ENCODE data around the gene DPYSL3. TPM values are rescaled to one million over a fixed set of nuclear protein-coding genes. Genes with fewer than 3 reads are reported as not detected.

DPYSL3 gene
- total RNA-seq, 1 donor from 2014 or later, result 109 TPM

DNA sequence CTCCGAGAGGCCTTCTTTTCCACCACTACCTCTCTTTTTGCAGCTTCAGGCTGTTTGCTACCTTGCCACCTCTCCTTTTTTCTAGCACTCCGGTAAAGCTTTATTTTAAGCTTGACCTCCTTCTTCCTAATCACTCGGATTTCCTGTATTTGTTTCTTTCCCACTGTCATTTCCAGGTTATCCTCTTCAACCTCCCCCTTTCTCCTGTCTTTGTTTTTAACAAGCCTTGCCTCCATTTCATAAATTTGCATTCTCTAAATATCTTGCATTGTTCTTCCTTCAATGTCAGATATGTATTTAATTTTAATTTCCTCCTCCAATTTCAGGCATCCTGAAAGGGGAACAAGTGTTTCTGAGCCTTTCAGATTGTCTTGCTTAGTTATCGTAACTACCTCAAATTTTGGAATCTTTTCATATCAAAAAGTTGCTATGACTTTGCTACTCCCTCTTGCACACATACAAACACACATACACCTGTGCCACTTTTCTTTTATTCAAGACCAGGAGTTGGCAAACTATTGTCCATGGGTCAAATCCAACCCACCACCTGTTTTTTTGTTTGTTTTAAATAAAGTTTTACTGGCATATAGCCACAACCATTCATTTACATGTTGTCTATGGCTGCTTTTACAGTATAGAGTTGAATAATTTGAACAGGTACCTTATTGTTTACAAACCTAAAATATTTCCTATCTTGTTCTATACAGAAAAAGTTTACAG, 22.7 kb downstream of the DPYSL3 start:
- H3K9me3 ChIP-seq (ENCODE audit: control insufficient read depth in 3 of 3, low read length in 3 of 3), result no peaks in the 10 kb centered on the region
- H3K27ac ChIP-seq (ENCODE audit: low read depth, low read length), result peak overlapping the region; percentile 12
- H3K4me3 ChIP-seq (ENCODE audit: low read length in 3 of 3), result no peak overlapping the region
- no peaks in the 10 kb centered on the region for H3K36me3 ChIP-seq (ENCODE audit: control insufficient read depth in 3 of 3, insufficient read depth in 3 of 3, low read length in 3 of 3)
- peaks cover 0 to 11% (median 0%) of the 10 kb centered on the region in 3 donors for H3K4me1 ChIP-seq (ENCODE audit: control insufficient read depth in 3 of 3, insufficient read depth in 3 of 3, low read length in 3 of 3)
- no peak overlapping the region for H3K9ac ChIP-seq (ENCODE audit: low read depth in 1 of 3, low read length in 3 of 3)
- H3K27me3 ChIP-seq (ENCODE audit: control insufficient read depth in 3 of 3, insufficient read depth in 3 of 3, low read length in 3 of 3), result no peaks in the 10 kb centered on the region

DNA sequence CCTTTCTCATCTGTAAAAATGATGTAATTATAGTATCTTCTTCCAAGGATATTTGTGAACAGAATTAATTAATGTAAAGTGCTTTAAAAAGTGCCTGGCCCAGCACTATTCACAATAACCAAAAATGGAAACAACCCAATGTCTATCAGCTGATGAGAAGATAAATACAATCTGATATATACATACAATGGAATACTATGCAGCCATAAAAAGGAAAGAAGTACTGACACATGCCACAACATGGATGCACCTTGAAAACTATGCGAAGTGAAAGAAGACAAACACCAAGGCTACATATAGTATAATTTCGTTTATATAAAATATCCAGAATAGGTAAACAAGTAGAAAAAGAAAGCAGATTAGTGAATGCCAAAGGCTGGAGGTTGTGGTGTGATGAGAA, 24.1 kb downstream of the DPYSL3 start:
- H3K36me3 ChIP-seq (ENCODE audit: control insufficient read depth in 3 of 3, insufficient read depth in 3 of 3, low read length in 3 of 3), result no peaks in the 10 kb centered on the region
- H3K4me1 ChIP-seq (ENCODE audit: control insufficient read depth in 3 of 3, insufficient read depth in 3 of 3, low read length in 3 of 3), result peaks cover 0 to 15% (median 0%) of the 10 kb centered on the region in 3 donors
- H3K9ac ChIP-seq (ENCODE audit: low read depth in 1 of 3, low read length in 3 of 3), result no peak overlapping the region
- H3K27me3 ChIP-seq (ENCODE audit: control insufficient read depth in 3 of 3, insufficient read depth in 3 of 3, low read length in 3 of 3), result no peaks in the 10 kb centered on the region
- no peaks in the 10 kb centered on the region for H3K9me3 ChIP-seq (ENCODE audit: control insufficient read depth in 3 of 3, low read length in 3 of 3)
- peak overlapping the region; percentile 43 for H3K27ac ChIP-seq (ENCODE audit: low read depth, low read length)
- H3K4me3 ChIP-seq (ENCODE audit: low read length in 3 of 3), result no peak overlapping the region

DNA sequence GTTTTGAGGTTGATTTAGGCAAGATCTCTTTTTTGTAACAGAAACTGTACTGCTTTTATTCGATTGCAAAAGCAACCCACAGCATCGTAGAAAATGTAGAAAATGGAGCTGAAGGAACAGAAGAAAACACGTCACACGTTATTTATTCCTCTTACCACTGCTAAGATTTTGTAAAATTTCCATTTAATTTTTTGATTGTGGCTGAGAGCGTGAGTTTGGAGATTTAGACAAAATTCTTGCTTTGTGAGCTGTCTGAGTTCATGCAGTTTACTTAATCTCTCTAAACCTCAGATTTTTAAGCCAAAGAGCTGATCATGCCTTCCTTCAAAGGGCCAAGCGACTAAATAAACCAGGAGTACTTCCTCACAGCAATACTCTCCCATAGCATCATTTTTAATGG, 24.8 kb downstream of the DPYSL3 start:
- H3K9me3 ChIP-seq (ENCODE audit: control insufficient read depth in 3 of 3, low read length in 3 of 3), result no peaks in the 10 kb centered on the region
- H3K4me3 ChIP-seq (ENCODE audit: low read length in 3 of 3), result no peak overlapping the region
- no peaks in the 10 kb centered on the region for H3K36me3 ChIP-seq (ENCODE audit: control insufficient read depth in 3 of 3, insufficient read depth in 3 of 3, low read length in 3 of 3)
- no peaks in the 10 kb centered on the region for H3K27me3 ChIP-seq (ENCODE audit: control insufficient read depth in 3 of 3, insufficient read depth in 3 of 3, low read length in 3 of 3)
- H3K27ac ChIP-seq (ENCODE audit: low read depth, low read length), result peak overlapping the region; percentile 85
- H3K4me1 ChIP-seq (ENCODE audit: control insufficient read depth in 3 of 3, insufficient read depth in 3 of 3, low read length in 3 of 3), result peaks cover 0 to 15% (median 0%) of the 10 kb centered on the region in 3 donors
- H3K9ac ChIP-seq (ENCODE audit: low read depth in 1 of 3, low read length in 3 of 3), result no peak overlapping the region

DNA sequence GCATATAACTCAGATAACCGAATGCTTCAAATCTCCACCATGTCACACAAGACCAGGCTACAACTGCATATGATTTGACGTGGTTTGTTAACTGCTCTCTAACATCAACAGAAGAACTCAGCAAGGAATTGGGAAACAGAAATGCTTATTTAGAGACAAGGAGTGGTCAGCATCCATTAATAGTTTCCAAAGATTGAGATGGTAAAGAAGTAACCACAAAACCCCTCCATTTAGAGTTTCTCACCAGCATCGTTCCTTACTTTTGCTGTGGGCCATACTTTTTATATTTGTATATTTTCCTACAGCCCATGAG, 25.2 kb downstream of the DPYSL3 start:
- Histone ChIP-seq H3K4me1 (ENCODE audit: control insufficient read depth in 3 of 3, insufficient read depth in 3 of 3, low read length in 3 of 3) (peaks cover 0 to 15% (median 0%) of the 10 kb centered on the region in 3 donors), H3K9ac (ENCODE audit: low read depth in 1 of 3, low read length in 3 of 3) (peak overlapping the region in 1 of 3 donors; percentile 2), H3K36me3 (ENCODE audit: control insufficient read depth in 3 of 3, insufficient read depth in 3 of 3, low read length in 3 of 3) (no peaks in the 10 kb centered on the region)

DNA sequence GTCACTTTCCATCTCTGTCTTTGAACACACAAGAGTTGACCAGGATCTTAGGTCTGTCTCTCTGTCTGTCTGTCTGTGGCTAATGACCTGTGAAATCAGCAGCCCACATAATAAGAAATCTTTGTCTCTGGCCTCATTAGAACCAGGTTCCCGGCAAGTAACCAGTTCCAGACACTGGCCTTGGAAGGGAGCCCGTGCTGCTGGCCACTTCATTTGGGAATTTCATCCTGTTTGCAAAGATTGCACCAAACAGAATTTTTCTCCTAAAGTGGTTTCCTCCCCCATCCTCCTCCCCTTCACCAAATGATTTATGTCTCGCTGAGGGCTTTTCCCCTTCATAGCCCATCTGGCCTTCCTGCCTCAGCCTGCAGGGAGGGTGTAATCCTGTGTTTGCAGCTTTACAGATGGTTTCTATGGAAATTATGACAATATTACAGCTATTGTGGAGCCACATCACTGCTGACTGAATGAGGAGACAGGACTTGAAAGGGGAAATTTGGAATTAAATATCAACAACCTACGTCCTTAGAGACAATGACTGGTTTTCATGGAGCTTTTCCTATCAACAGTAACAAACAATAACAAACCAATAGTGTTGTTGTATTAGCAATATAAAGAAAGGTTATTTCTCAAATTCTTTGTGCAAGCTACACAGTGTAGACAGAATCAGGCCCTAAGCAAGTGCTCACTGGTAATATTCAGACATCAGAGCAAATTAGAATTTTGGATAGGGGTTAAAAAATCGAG, 25.7 kb downstream of the DPYSL3 start:
- Histone ChIP-seq H3K4me1 (ENCODE audit: control insufficient read depth in 3 of 3, insufficient read depth in 3 of 3, low read length in 3 of 3) (peaks cover 0 to 15% (median 0%) of the 10 kb centered on the region in 3 donors), H3K27me3 (ENCODE audit: control insufficient read depth in 3 of 3, insufficient read depth in 3 of 3, low read length in 3 of 3) (no peaks in the 10 kb centered on the region), H3K4me3 (ENCODE audit: low read length in 3 of 3) (no peak overlapping the region), H3K9ac (ENCODE audit: low read depth in 1 of 3, low read length in 3 of 3) (no peak overlapping the region), H3K27ac (ENCODE audit: low read depth, low read length) (peak overlapping the region; percentile 85), H3K36me3 (ENCODE audit: control insufficient read depth in 3 of 3, insufficient read depth in 3 of 3, low read length in 3 of 3) (no peaks in the 10 kb centered on the region), H3K9me3 (ENCODE audit: control insufficient read depth in 3 of 3, low read length in 3 of 3) (no peaks in the 10 kb centered on the region)

More for the DNA sequence above, 25.2 kb downstream of the DPYSL3 start:
- Histone ChIP-seq H3K9me3 (ENCODE audit: control insufficient read depth in 3 of 3, low read length in 3 of 3) (no peaks in the 10 kb centered on the region), H3K4me3 (ENCODE audit: low read length in 3 of 3) (no peak overlapping the region), H3K27ac (ENCODE audit: low read depth, low read length) (peak overlapping the region; percentile 85), H3K27me3 (ENCODE audit: control insufficient read depth in 3 of 3, insufficient read depth in 3 of 3, low read length in 3 of 3) (no peaks in the 10 kb centered on the region)

DNA sequence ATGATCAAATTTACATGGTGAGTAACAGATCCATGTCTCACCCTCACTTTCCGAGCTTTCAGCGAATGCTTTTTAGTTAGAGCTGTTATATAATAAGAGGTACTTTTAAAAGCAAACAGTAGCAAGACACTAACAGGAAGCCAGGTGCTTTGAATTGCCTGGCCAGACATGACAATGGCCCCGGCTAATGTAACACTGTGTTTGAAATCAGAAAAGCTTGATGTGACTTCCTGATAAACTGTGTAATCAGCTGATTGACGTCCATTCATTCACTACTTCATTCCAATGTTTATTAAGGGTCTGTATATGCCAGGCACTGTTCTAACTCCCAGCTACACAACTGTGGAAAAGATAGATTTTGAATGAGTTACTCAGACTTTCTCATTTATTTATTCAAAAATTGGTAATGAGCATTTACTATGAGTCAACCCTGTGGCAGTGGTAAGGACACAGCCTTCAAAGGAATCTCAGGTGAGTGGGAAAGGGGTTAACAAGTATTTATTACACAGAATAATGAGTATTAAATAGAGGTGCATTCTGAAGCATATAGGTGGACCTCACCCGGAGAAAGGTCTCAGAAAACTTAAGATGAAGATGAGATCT, 26.6 kb downstream of the DPYSL3 start:
- Histone ChIP-seq H3K9ac (ENCODE audit: low read depth in 1 of 3, low read length in 3 of 3) (no peak overlapping the region), H3K4me3 (ENCODE audit: low read length in 3 of 3) (no peak overlapping the region), H3K27me3 (ENCODE audit: control insufficient read depth in 3 of 3, insufficient read depth in 3 of 3, low read length in 3 of 3) (no peaks in the 10 kb centered on the region), H3K4me1 (ENCODE audit: control insufficient read depth in 3 of 3, insufficient read depth in 3 of 3, low read length in 3 of 3) (peaks cover 0 to 15% (median 0%) of the 10 kb centered on the region in 3 donors), H3K36me3 (ENCODE audit: control insufficient read depth in 3 of 3, insufficient read depth in 3 of 3, low read length in 3 of 3) (no peaks in the 10 kb centered on the region), H3K27ac (ENCODE audit: low read depth, low read length) (peak overlapping the region; percentile 85), H3K9me3 (ENCODE audit: control insufficient read depth in 3 of 3, low read length in 3 of 3) (no peaks in the 10 kb centered on the region)

DNA sequence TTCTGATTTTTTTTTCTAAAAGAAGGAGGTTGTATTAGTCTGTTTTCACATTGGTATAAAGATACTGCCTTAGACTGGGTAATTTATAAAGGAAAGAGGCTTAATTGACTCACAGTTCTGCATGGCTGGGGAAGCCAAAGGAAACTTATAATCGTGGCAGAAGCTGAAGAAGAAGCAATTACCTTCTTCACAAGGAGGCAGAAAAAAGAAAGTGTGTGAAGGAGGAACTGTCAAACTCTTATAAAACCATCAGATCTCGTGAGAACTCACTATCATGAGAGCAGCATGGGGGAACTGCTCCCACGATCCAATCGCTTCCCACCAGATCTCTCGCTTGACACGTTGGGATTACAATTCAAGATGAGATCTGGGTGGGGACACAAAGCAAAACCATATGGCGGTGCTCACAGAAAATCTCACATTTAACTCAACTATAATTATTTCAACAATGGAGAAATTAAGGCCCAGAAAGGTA, 27.1 kb downstream of the DPYSL3 start:
- Histone ChIP-seq H3K9ac (ENCODE audit: low read depth in 1 of 3, low read length in 3 of 3) (no peak overlapping the region), H3K36me3 (ENCODE audit: control insufficient read depth in 3 of 3, insufficient read depth in 3 of 3, low read length in 3 of 3) (no peaks in the 10 kb centered on the region), H3K27me3 (ENCODE audit: control insufficient read depth in 3 of 3, insufficient read depth in 3 of 3, low read length in 3 of 3) (no peaks in the 10 kb centered on the region), H3K27ac (ENCODE audit: low read depth, low read length) (peak overlapping the region; percentile 85), H3K9me3 (ENCODE audit: control insufficient read depth in 3 of 3, low read length in 3 of 3) (no peaks in the 10 kb centered on the region), H3K4me1 (ENCODE audit: control insufficient read depth in 3 of 3, insufficient read depth in 3 of 3, low read length in 3 of 3) (peaks cover 0 to 15% (median 0%) of the 10 kb centered on the region in 3 donors), H3K4me3 (ENCODE audit: low read length in 3 of 3) (no peak overlapping the region)

DNA sequence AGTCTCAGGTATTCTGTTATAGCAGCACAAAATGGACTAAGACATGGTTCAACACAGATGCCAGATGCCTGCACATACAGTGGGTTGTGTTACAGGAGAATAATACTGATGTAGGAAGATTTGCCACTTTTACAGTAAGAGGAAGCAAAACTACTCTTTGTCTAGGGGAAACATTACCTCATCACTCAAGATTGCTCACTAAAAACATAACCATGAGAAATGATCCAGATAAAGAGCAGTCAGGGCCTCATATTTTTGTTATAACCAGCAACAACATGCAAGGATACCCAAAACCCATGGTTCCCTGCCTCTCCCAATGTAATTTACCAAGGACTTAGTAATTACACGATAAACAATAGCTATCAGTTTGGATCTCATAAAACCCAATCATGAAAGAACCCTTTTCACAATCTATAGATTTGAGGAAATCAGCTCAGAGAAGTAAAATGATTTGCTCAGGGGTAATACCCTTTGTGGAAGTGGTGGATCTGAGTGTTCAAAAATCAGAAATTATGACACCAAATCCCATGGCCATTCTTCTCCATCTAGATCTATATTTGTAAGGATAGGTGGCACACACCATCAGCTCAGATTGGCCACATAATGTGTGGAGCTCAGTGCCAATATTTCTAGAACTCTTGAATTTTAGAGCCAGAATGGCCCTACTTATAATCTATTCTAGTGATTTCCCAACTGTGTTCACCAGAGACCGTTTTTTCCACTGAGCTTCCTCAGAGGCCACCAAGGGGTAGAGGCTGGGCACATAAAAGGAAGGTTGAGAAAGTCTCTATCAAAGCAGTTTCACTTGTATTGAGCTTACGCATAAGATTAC, 27.8 kb downstream of the DPYSL3 start:
- peaks cover 0 to 15% (median 0%) of the 10 kb centered on the region in 3 donors for H3K4me1 ChIP-seq (ENCODE audit: control insufficient read depth in 3 of 3, insufficient read depth in 3 of 3, low read length in 3 of 3)
- no peaks in the 10 kb centered on the region for H3K36me3 ChIP-seq (ENCODE audit: control insufficient read depth in 3 of 3, insufficient read depth in 3 of 3, low read length in 3 of 3)
- H3K9ac ChIP-seq (ENCODE audit: low read depth in 1 of 3, low read length in 3 of 3), result no peak overlapping the region
- no peak overlapping the region for H3K4me3 ChIP-seq (ENCODE audit: low read length in 3 of 3)
- peak overlapping the region; percentile 85 for H3K27ac ChIP-seq (ENCODE audit: low read depth, low read length)
- no peaks in the 10 kb centered on the region for H3K27me3 ChIP-seq (ENCODE audit: control insufficient read depth in 3 of 3, insufficient read depth in 3 of 3, low read length in 3 of 3)
- H3K9me3 ChIP-seq (ENCODE audit: control insufficient read depth in 3 of 3, low read length in 3 of 3), result no peaks in the 10 kb centered on the region

DNA sequence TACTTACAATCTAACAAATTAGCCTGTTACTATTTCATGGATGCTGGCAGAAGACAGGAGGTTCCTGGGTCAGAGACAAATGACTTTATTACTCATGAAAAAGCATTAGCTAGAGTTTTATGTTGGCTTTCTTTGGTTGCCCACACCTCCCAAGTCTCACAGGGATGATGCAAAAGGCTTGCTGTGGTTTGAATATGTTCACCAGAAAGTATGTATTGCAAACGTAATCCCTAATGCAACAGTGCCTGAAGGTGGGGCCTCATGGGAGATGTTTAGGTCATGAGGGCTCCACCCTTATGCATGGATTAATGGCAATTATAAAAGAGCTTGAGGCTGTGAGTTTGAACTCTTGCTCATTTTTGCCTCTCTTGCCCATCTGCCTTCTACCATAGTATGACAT, 28.5 kb downstream of the DPYSL3 start:
- H3K27me3 ChIP-seq (ENCODE audit: control insufficient read depth in 3 of 3, insufficient read depth in 3 of 3, low read length in 3 of 3), result no peaks in the 10 kb centered on the region
- H3K27ac ChIP-seq (ENCODE audit: low read depth, low read length), result peak overlapping the region; percentile 85
- no peak overlapping the region for H3K9ac ChIP-seq (ENCODE audit: low read depth in 1 of 3, low read length in 3 of 3)
- H3K4me3 ChIP-seq (ENCODE audit: low read length in 3 of 3), result no peak overlapping the region
- peaks cover 0 to 15% (median 0%) of the 10 kb centered on the region in 3 donors for H3K4me1 ChIP-seq (ENCODE audit: control insufficient read depth in 3 of 3, insufficient read depth in 3 of 3, low read length in 3 of 3)
- no peaks in the 10 kb centered on the region for H3K9me3 ChIP-seq (ENCODE audit: control insufficient read depth in 3 of 3, low read length in 3 of 3)
- no peaks in the 10 kb centered on the region for H3K36me3 ChIP-seq (ENCODE audit: control insufficient read depth in 3 of 3, insufficient read depth in 3 of 3, low read length in 3 of 3)

All from skeletal muscle tissue (tissue), 4 donors.